ENCODE results near the gene AGBL1.

Gene AGBL1

GRCh38 chr15:86611417-86612040 lies 531.9 kb downstream of the AGBL1 start:
- DNase-seq (ENCODE audit: low read depth): peak; percentile 51
- TF ChIP-seq CTCF (IDR thresholded peaks at IDR 0.05; ENCODE audit: control insufficient read depth, extremely low read depth, insufficient read depth): no peak
- no peak overlapping the region for H3K4me3 ChIP-seq (ENCODE audit: low read depth, low read length)

- no peak overlapping the region for H3K4me3 ChIP-seq (ENCODE audit: low read depth, low read length)
- no peak for TF ChIP-seq CTCF (IDR thresholded peaks at IDR 0.05; ENCODE audit: control insufficient read depth, extremely low read depth, insufficient read depth)
- DNase-seq (ENCODE audit: low read depth): no peak
These were observed 535.7 kb downstream of the AGBL1 start for GRCh38 chr15:86615411-86615810.

- DNase-seq (ENCODE audit: low read depth): no peak
- H3K4me3 ChIP-seq (ENCODE audit: low read depth, low read length): no peak overlapping the region
- TF ChIP-seq CTCF (IDR thresholded peaks at IDR 0.05; ENCODE audit: control insufficient read depth, extremely low read depth, insufficient read depth): no peak
These were observed 536.1 kb downstream of the AGBL1 start for GRCh38 chr15:86615816-86616215.

GRCh38 chr15:86616771-86617170 lies 537.1 kb downstream of the AGBL1 start:
- no peak overlapping the region for H3K4me3 ChIP-seq (ENCODE audit: low read depth, low read length)
- DNase-seq (ENCODE audit: low read depth): no peak
- TF ChIP-seq CTCF (IDR thresholded peaks at IDR 0.05; ENCODE audit: control insufficient read depth, extremely low read depth, insufficient read depth): no peak

GRCh38 chr15:86620157-86620556 lies 540.5 kb downstream of the AGBL1 start:
- no peak for DNase-seq (ENCODE audit: low read depth)
- no peak for TF ChIP-seq CTCF (IDR thresholded peaks at IDR 0.05; ENCODE audit: control insufficient read depth, extremely low read depth, insufficient read depth)
- no peak overlapping the region for H3K4me3 ChIP-seq (ENCODE audit: low read depth, low read length)

- no peak for DNase-seq (ENCODE audit: low read depth)
- no peak overlapping the region for H3K4me3 ChIP-seq (ENCODE audit: low read depth, low read length)
- TF ChIP-seq CTCF (IDR thresholded peaks at IDR 0.05; ENCODE audit: control insufficient read depth, extremely low read depth, insufficient read depth): no peak
These were observed 541.1 kb downstream of the AGBL1 start for GRCh38 chr15:86620641-86621349.

GRCh38 chr15:86623236-86623635 lies 543.6 kb downstream of the AGBL1 start:
- DNase-seq (ENCODE audit: low read depth): no peak
- no peak for TF ChIP-seq CTCF (IDR thresholded peaks at IDR 0.05; ENCODE audit: control insufficient read depth, extremely low read depth, insufficient read depth)
- no peak overlapping the region for H3K4me3 ChIP-seq (ENCODE audit: low read depth, low read length)

Measured in LNCaP clone FGC (cell line).